Spleen (tissue), 7 donors: ENCODE data around the gene ISOC1.

Source experiments
- POLR2AphosphoS5 ChIP-seq, 3 donors: sonication (generic); formaldehyde crosslinking; IDR thresholded peaks; one replicate each; pipeline ENCODE4 v1.5.1; 2017; ENCODE audit warnings: antibody characterized with exemption in 3 of 3
- TF ChIP-seq, protein P1 (sequence below), 11 experiments: fragments of 200-600 bp in 7 of 11; fragments of 450-650 bp in 4 of 11; sonication (generic) in 4 of 11; IDR thresholded peaks in 8 of 11; conservative IDR thresholded peaks in 3 of 11; 1 replicate in 7 of 11; 2 replicates in 4 of 11; pipeline versions ENCODE4 v1.4.0 to v1.8.0; 2016 to 2021; ENCODE audit warnings: antibody characterized with exemption in 11 of 11, inconsistent platforms in 4 of 11, mild to moderate bottlenecking in 1 of 11
- donor health status: DM: no; HTN: no; CAD: no; lungs with moderate emphysema.
- donor health status: DM: no; HTN: no; CAD: no.
- donor health status: DM: no; HTN: no; CAD: no.

- TF ChIP-seq, protein P1, sequence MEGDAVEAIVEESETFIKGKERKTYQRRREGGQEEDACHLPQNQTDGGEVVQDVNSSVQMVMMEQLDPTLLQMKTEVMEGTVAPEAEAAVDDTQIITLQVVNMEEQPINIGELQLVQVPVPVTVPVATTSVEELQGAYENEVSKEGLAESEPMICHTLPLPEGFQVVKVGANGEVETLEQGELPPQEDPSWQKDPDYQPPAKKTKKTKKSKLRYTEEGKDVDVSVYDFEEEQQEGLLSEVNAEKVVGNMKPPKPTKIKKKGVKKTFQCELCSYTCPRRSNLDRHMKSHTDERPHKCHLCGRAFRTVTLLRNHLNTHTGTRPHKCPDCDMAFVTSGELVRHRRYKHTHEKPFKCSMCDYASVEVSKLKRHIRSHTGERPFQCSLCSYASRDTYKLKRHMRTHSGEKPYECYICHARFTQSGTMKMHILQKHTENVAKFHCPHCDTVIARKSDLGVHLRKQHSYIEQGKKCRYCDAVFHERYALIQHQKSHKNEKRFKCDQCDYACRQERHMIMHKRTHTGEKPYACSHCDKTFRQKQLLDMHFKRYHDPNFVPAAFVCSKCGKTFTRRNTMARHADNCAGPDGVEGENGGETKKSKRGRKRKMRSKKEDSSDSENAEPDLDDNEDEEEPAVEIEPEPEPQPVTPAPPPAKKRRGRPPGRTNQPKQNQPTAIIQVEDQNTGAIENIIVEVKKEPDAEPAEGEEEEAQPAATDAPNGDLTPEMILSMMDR (IDR thresholded peaks at IDR 0.05 in 8 of 11, conservative IDR thresholded peaks at IDR 0.05 in 3 of 11), result no peak
- TF ChIP-seq POLR2AphosphoS5 (IDR thresholded peaks at IDR 0.05), result no peak
Measured at GRCh38 chr5:129110742-129111141, 16.2 kb downstream of the ISOC1 start.
